HL-60 (cell line): ENCODE results near the gene FAM83E.

Experiments
- DNase-seq, 2 experiments: peaks; one replicate each; pipeline ENCODE4 v3.0.0-alpha.2; 2010 to 2020; ENCODE audit warnings: low read depth in 1 of 2, low spot score in 1 of 2
- H3K27ac ChIP-seq: fragments of 250-450 bp; sonication (Bioruptor Pico); replicated peaks from 2 replicates; pipeline ENCODE4 v1.5.1; 2020; ENCODE audit warnings: mild to moderate bottlenecking, moderate library complexity
- H3K27me3 ChIP-seq: fragments of 250-450 bp; sonication (Bioruptor Pico); 2 replicates; pipeline ENCODE4 v1.5.1; 2021; ENCODE audit warnings: mild to moderate bottlenecking, moderate library complexity; ENCODE audit not compliant: insufficient read depth, poor library complexity, severe bottlenecking
- H3K4me3 ChIP-seq: replicated peaks from 2 replicates; pipeline ENCODE4 v1.5.1; 2011; ENCODE audit warnings: mild to moderate bottlenecking, control low read depth, low read length; ENCODE audit not compliant: insufficient read depth
- CTCF ChIP-seq: IDR thresholded peaks from one replicate; pipeline ENCODE4 v1.5.1; 2011; ENCODE audit warnings: low read length, control low read depth, inconsistent platforms; ENCODE audit not compliant: insufficient read depth
- GABPA ChIP-seq: IDR thresholded peaks from 2 replicates; pipeline ENCODE4 v1.6.1; 2012; ENCODE audit warnings: low read depth
- POLR2AphosphoS5 ChIP-seq: IDR thresholded peaks from 2 replicates; pipeline ENCODE4 v1.6.1; 2012; ENCODE audit warnings: low read depth
- REST ChIP-seq: IDR thresholded peaks from 2 replicates; pipeline ENCODE4 v1.6.1; 2012; ENCODE audit warnings: low read depth; ENCODE audit not compliant: insufficient replicate concordance
- SPI1 ChIP-seq: IDR thresholded peaks from 2 replicates; pipeline ENCODE4 v1.6.1; 2012; ENCODE audit warnings: low read depth, mild to moderate bottlenecking, borderline replicate concordance

Gene FAM83E

GRCh38 chr19:48639483-48640375 is 24.9 kb upstream of the FAM83E start:
- TF ChIP-seq REST (no peak), GABPA (no peak), CTCF (no peak), SPI1 (no peak), POLR2AphosphoS5 (no peak)
- Histone ChIP-seq H3K27me3 (no peaks in the 10 kb centered on the region), H3K4me3 (no peak overlapping the region), H3K27ac (no peak overlapping the region)
- no peak for DNase-seq

GRCh38 chr19:48638831-48639381 is 24.0 kb upstream of the FAM83E start:
- no peak for DNase-seq
- Histone ChIP-seq H3K27me3 (no peaks in the 10 kb centered on the region), H3K4me3 (peak overlapping the region; percentile 87), H3K27ac (peak overlapping the region; percentile 96)
- TF ChIP-seq REST (no peak), POLR2AphosphoS5 (no peak), CTCF (no peak), SPI1 (no peak), GABPA (no peak)

- TF ChIP-seq POLR2AphosphoS5 (peak; percentile 65; the same call in 1 of the 2 replicates), SPI1 (peak; percentile 48; the same call in 1 of the 2 replicates), REST (peak; percentile 31), CTCF (no peak)
- H3K27me3 ChIP-seq = no peaks in the 10 kb centered on the region
- H3K27ac ChIP-seq = peak overlapping the region; percentile 96
- DNase-seq = peak; percentile 88 to 99
- peak overlapping the region; percentile 87 for H3K4me3 ChIP-seq
Observed at GRCh38 chr19:48637948-48638830, 23.3 kb upstream of the FAM83E start.
